C4-2B (cell line): ENCODE measurements around the gene POLE2.

Experiments used
- ZFX ChIP-seq: fragments of 450-650 bp; IDR thresholded peaks from 2 replicates; pipeline ENCODE4 v1.6.1; 2017
- TF ChIP-seq, protein P1 (sequence below): fragments of 450-650 bp; conservative IDR thresholded peaks from 2 replicates; pipeline ENCODE4 v1.5.1; 2017; ENCODE audit warnings: mild to moderate bottlenecking

DNA sequence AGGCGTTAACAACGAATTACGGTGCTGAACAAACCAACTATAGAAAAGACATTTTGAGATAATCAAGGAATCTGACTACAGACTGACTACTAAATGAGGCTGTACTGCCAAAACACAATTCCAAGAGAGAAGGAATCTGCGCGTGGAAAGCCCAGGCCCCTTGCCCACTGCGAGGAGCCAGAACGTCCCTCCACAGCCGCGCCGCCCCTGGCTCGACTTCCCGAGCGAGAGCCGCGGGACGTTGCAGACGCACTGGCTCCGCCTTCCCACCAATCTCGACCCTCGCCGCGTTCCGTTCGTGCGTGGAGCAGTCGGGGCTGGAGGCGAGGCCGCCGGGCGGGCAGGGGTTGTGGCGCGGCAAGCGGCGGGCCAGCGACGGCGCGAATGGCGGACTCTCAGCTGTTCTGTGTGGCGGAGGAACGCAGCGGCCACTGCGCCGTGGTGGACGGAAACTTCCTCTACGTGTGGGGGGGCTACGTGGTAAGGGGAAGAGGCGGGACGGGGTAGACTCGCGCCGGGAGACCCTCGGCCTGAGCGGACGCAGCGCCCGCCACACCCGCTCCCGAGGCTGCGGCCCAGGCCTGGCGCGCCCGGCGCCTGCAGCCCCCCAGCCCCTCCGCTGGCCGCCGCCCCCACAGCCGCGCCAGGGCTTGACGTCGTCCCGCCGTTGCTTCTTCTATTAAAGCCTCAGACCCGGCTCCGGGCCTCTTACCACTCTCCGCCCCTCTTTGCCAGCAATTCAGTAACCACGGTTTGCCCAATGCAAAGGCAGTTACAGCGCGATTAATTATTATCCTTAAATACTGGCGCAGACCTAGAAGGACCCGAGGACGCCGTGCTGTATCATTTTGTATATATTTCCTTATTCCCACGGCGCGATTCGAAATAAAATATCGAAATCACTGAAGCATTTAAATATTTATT is 5.1 kb upstream of the POLE2 start, which contains the start of gene KLHDC1:
- TF ChIP-seq, protein P1, sequence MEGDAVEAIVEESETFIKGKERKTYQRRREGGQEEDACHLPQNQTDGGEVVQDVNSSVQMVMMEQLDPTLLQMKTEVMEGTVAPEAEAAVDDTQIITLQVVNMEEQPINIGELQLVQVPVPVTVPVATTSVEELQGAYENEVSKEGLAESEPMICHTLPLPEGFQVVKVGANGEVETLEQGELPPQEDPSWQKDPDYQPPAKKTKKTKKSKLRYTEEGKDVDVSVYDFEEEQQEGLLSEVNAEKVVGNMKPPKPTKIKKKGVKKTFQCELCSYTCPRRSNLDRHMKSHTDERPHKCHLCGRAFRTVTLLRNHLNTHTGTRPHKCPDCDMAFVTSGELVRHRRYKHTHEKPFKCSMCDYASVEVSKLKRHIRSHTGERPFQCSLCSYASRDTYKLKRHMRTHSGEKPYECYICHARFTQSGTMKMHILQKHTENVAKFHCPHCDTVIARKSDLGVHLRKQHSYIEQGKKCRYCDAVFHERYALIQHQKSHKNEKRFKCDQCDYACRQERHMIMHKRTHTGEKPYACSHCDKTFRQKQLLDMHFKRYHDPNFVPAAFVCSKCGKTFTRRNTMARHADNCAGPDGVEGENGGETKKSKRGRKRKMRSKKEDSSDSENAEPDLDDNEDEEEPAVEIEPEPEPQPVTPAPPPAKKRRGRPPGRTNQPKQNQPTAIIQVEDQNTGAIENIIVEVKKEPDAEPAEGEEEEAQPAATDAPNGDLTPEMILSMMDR, result no peak
- no peak for TF ChIP-seq ZFX
